ENCODE results near the gene FBXL4.

Gene FBXL4

GRCh38 chr6:98947411-98948292 lies at the start of gene FBXL4:
TSS of gene FBXL4 (minus strand) at chr6:98947946. CDS start at chr6:98926988, 20,958 bp downstream.
- DNase-seq (ENCODE audit: low spot score), result peak; percentile 72

DNA sequence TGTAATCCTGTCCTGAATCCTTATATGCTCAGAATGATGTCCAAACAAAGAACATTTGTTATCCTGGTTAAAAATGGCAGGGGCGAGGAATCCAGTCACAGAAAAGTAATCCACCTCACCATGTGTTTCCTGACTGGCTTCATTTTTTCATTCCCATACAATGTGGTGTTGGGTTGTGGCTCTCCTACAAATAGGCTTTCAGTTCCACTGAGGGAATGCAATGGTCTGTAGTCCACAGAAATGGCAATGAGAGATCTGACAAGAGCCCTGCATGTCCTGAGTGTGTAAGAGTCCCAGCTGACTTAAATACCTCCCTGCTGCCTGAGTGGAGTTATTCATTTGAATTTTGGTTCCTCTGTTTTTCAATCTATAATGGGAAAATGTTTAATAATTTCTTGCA lies 47.4 kb upstream of the FBXL4 start:
- DNase-seq (ENCODE audit: low spot score), result no peak

DNA sequence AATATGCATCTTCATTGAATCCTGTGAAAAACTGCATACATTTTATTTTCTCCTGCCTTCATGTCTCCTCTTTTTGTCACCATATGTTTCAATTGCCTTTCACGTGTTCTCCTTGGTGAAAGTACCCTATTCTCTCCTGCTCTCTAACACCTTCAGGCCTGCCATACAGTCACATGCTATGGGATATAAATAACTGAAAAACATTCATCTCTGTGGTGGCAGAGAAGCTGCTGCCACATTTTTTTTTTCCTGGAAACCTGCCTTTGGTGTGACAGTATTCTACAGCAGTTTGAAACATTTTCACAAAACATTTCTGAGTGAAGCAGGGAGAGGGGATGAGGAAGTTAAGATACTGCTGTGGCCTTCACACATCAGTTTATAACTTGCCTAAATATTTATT lies 44.8 kb upstream of the FBXL4 start:
- DNase-seq (ENCODE audit: low spot score), result no peak

- no peak for DNase-seq (ENCODE audit: low spot score)
Observed at GRCh38 chr6:98986071-98986615, 38.4 kb upstream of the FBXL4 start.

- no peak for DNase-seq (ENCODE audit: low spot score)
Observed at GRCh38 chr6:98985391-98985790, 37.6 kb upstream of the FBXL4 start.

DNA sequence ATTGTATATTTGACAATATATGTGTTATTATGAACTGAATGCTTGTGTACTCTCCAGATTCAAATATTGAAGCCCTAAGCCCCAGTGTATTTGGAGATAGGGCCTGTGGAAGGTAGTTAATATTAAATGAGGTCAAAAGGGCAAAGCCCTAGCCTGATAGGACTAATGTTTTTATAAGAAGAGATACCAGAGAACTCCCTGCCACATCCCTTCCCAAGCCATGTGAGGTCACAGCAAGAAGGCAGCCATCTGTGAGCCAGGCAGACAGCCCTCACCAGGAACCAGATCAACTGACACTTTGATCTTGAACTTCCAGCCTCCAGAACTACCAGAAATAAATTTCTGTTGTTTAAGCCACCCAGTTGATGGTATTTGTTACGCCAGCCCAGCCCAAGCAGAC lies 36.4 kb upstream of the FBXL4 start:
- DNase-seq (ENCODE audit: low spot score), result no peak

- DNase-seq (ENCODE audit: low spot score), result no peak
Observed at GRCh38 chr6:98981473-98981872, 33.7 kb upstream of the FBXL4 start.

DNA sequence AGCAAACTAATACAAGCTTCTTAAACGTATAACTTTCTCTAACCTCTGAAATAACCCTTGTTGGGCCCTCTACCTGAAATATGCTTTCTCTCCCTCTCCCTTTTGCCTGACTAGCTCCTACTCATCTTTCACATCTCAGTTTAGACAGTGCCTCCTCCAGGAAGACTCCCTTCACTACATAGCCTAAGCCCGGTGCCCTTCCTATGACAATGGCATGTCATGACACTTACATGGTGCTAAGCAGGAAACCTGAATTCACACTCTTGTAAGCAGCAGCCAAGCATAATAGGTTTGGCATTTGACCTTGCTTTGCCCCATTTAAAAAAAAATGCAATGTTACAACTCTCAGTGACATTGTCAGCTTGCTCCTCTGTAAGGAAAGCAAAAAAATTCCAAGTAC lies 33.1 kb upstream of the FBXL4 start:
- no peak for DNase-seq (ENCODE audit: low spot score)

- DNase-seq (ENCODE audit: low spot score), result no peak
Observed at GRCh38 chr6:98977671-98978292, 30.0 kb upstream of the FBXL4 start.

- no peak for DNase-seq (ENCODE audit: low spot score)
Observed at GRCh38 chr6:98976674-98977385, 29.1 kb upstream of the FBXL4 start.

GRCh38 chr6:98975421-98975820 lies 27.7 kb upstream of the FBXL4 start:
- DNase-seq (ENCODE audit: low spot score), result no peak

DNA sequence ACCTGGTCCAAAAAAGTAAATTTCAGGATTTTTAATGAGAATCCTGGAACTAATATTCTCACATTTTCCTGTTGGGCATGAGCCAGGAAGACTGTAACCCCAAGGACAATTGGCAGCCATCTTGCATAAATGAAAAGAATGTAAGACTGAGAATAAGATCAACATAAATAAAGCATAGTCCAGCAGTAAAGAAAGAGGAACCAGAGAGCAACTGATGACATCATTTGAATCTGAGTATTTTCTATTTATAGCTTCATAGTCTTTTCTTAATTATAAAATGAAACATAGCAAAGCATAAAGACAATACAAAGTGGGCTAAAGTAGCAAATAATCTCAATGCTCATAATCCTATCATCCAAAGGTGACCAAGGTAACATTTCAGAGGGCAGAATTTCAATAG lies 26.6 kb upstream of the FBXL4 start:
- DNase-seq (ENCODE audit: low spot score), result no peak

GRCh38 chr6:98973571-98973970 lies 25.8 kb upstream of the FBXL4 start:
- DNase-seq (ENCODE audit: low spot score), result no peak

GRCh38 chr6:98971303-98971702 lies 23.6 kb upstream of the FBXL4 start:
- DNase-seq (ENCODE audit: low spot score), result no peak

GRCh38 chr6:98970469-98970868 lies 22.7 kb upstream of the FBXL4 start:
- DNase-seq (ENCODE audit: low spot score), result no peak

- no peak for DNase-seq (ENCODE audit: low spot score)
Observed at GRCh38 chr6:98967616-98968015, 19.9 kb upstream of the FBXL4 start.

- no peak for DNase-seq (ENCODE audit: low spot score)
Observed at GRCh38 chr6:98959631-98960030, 11.9 kb upstream of the FBXL4 start.

DNA sequence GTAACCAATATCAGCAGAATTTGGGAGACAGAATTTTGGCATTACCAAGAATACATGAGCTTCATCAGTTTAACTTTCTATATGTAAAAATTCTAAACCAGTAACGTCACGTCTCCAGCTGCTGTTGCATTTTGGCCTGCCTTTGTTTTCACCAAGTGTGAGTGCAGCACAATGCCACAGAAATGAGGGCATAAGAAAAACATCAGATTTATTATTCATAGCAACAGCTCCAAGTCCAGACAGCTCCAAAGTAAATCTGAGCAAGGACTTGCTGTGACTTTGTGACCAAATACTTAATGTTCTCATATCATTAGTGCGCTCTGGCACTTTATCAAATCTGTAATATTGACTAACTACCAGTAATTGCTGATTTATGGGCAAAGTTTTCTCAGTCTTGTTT lies 11.0 kb upstream of the FBXL4 start:
- no peak for DNase-seq (ENCODE audit: low spot score)

- DNase-seq (ENCODE audit: low spot score), result no peak
Observed at GRCh38 chr6:98957450-98957849, 9.7 kb upstream of the FBXL4 start.

DNA sequence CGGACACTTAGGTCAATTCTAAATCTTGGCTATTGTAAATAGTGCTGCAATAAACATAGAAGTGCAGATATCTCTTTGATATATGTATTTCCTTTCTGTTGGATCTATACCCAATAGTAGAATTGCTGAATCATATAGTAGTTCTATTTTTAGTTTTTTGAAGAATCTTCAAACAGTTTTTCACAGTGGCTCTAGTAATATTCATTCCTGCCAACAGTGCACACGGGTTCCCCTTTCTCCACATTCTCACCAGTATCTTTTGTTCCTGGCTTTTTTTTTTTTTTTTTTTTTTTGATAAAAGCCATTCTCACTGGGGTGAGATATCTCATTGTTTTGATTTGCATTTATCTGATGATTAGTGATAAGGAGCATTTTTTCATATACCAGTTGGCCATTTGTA lies 1.8 kb upstream of the FBXL4 start:
- no peak for DNase-seq (ENCODE audit: low spot score)

GRCh38 chr6:98946879-98947410 lies 801 bp downstream of the FBXL4 start:
- DNase-seq (ENCODE audit: low spot score), result peak; percentile 39

DNA sequence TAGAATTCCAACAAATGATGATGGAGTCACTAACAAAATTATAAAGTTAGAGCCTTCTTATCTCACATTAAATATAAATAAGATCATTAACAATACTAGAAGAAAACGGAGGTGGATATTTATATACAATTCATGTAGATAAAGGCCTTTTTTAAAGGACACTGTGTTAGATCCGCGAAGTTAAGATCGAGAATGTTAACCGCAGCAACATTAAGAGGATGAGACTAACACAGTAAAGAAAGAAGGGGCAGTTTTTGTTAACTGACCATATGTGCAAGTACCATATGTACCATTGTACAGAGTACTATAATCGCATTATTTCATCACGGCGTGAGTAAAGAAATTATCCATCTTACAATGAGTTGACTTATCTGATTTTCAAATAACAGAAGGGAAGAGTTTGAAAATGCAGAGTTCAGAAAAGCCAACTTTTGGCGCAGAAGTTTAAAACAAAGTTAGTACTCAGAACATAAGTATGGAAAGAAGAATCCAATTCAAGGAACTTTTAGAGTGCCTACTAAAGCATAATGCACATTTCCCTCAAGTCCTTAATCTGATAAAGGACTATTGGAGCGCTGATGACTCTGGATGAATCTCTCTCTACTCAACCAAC lies 1.4 kb downstream of the FBXL4 start:
- no peak for DNase-seq (ENCODE audit: low spot score)

Data from CD4-positive, alpha-beta T cell treated with Interleukin-2 at 100 ng/mL for 4 hours (primary cell).